ENCODE measurements around the gene CRKL.

The CRKL gene

GRCh38 chr22:20952544-20953341, 35.5 kb downstream of the CRKL start:
- no peak for DNase-seq

GRCh38 chr22:20953342-20953608, 36.1 kb downstream of the CRKL start:
- no peak for DNase-seq

- DNase-seq = no peak
Measured at GRCh38 chr22:20953668-20954500, 36.7 kb downstream of the CRKL start.

GRCh38 chr22:20955548-20955947, 38.3 kb downstream of the CRKL start:
- no peak for DNase-seq

GRCh38 chr22:20956258-20957101, 39.3 kb downstream of the CRKL start:
- DNase-seq = no peak

- DNase-seq = no peak
Measured at GRCh38 chr22:20957102-20957682, 40.0 kb downstream of the CRKL start.

- no peak for DNase-seq
Measured at GRCh38 chr22:20957683-20958431, 40.6 kb downstream of the CRKL start.

- no peak for DNase-seq
Measured at GRCh38 chr22:20959578-20960461, 42.6 kb downstream of the CRKL start.

GRCh38 chr22:20960609-20961008, 43.4 kb downstream of the CRKL start:
- no peak for DNase-seq

- DNase-seq = no peak
Measured at GRCh38 chr22:20962491-20962945, 45.3 kb downstream of the CRKL start.

- DNase-seq = no peak
Measured at GRCh38 chr22:20963201-20964052, 46.2 kb downstream of the CRKL start.

- no peak for DNase-seq
Measured at GRCh38 chr22:20964090-20964798, 47.0 kb downstream of the CRKL start.

- DNase-seq = no peak
Measured at GRCh38 chr22:20964799-20965103, 47.5 kb downstream of the CRKL start.

GRCh38 chr22:20965104-20965887, 48.1 kb downstream of the CRKL start:
- no peak for DNase-seq

GRCh38 chr22:20965888-20966855, 49.0 kb downstream of the CRKL start:
- no peak for DNase-seq

GRCh38 chr22:20966883-20967696, 49.9 kb downstream of the CRKL start, which contains the start of gene AIFM3:
AIFM3 (plus strand) TSS chr22:20967255; CDS start chr22:20967945, 690 bp downstream.
- DNase-seq = no peak
